Mesothelial cell of epicardium (in vitro differentiated cells): ENCODE data around the gene HMSD. TPM values are rescaled to one million over a fixed set of nuclear protein-coding genes. Genes with fewer than 3 reads are reported as not detected.

Source experiments
- DNase-seq, 2 experiments: peaks; one replicate each; pipeline ENCODE4 v3.0.0; 2021; ENCODE audit warnings: low spot score in 2 of 2; ENCODE audit not compliant: unreplicated experiment in 2 of 2
- H3K27ac Mint-ChIP-seq: 2 replicates; pipeline ENCODE4 v1.8.0; 2021; ENCODE audit warnings: mixed read lengths
- H3K27me3 Mint-ChIP-seq: 2 replicates; pipeline ENCODE4 v1.8.0; 2021; ENCODE audit warnings: low read depth, mixed read lengths
- H3K36me3 Mint-ChIP-seq: 2 replicates; pipeline ENCODE4 v1.8.0; 2021; ENCODE audit warnings: mixed read lengths
- H3K4me1 Mint-ChIP-seq: 2 replicates; pipeline ENCODE4 v1.8.0; 2021; ENCODE audit warnings: mixed read lengths
- H3K4me3 Mint-ChIP-seq: 2 replicates; pipeline ENCODE4 v1.8.0; 2021; ENCODE audit warnings: mild to moderate bottlenecking, moderate library complexity, mixed read lengths
- H3K9me3 Mint-ChIP-seq: 2 replicates; pipeline ENCODE4 v1.8.0; 2021; ENCODE audit warnings: mixed read lengths
- total RNA-seq: library from RNA; stranded (reverse); gene quantifications from 3 replicates; pipeline ENCODE4 v1.2.1, GENCODE V29; 2021
- TF ChIP-seq, protein P1 (sequence below): fragments of 200-600 bp; sonication (generic); IDR thresholded peaks from one replicate; pipeline ENCODE4 v1.5.0; 2021; ENCODE audit warnings: antibody characterized with exemption; ENCODE audit not compliant: unreplicated experiment

Gene HMSD
- total RNA-seq, 1 donor from 2014 or later = 2.7 TPM

GRCh38 chr18:63981719-63982118 is 32.6 kb downstream of the HMSD start:
- Mint-ChIP-seq H3K36me3 (no peaks in the 10 kb centered on the region), H3K4me3 (no peak overlapping the region), H3K27ac (no peak overlapping the region), H3K4me1 (peaks cover 17% of the 10 kb centered on the region), H3K27me3 (no peaks in the 10 kb centered on the region), H3K9me3 (no peaks in the 10 kb centered on the region)
- DNase-seq = no peak
- TF ChIP-seq, protein P1, sequence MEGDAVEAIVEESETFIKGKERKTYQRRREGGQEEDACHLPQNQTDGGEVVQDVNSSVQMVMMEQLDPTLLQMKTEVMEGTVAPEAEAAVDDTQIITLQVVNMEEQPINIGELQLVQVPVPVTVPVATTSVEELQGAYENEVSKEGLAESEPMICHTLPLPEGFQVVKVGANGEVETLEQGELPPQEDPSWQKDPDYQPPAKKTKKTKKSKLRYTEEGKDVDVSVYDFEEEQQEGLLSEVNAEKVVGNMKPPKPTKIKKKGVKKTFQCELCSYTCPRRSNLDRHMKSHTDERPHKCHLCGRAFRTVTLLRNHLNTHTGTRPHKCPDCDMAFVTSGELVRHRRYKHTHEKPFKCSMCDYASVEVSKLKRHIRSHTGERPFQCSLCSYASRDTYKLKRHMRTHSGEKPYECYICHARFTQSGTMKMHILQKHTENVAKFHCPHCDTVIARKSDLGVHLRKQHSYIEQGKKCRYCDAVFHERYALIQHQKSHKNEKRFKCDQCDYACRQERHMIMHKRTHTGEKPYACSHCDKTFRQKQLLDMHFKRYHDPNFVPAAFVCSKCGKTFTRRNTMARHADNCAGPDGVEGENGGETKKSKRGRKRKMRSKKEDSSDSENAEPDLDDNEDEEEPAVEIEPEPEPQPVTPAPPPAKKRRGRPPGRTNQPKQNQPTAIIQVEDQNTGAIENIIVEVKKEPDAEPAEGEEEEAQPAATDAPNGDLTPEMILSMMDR = no peak

GRCh38 chr18:63982361-63982760 is 33.3 kb downstream of the HMSD start:
- DNase-seq = no peak
- Mint-ChIP-seq H3K36me3 (no peaks in the 10 kb centered on the region), H3K27me3 (no peaks in the 10 kb centered on the region), H3K4me1 (peaks cover 17% of the 10 kb centered on the region), H3K27ac (no peak overlapping the region), H3K4me3 (no peak overlapping the region), H3K9me3 (no peaks in the 10 kb centered on the region)
- TF ChIP-seq, protein P1 = no peak

- no peaks in the 10 kb centered on the region for H3K27me3 Mint-ChIP-seq
- DNase-seq = no peak
- H3K27ac Mint-ChIP-seq = no peak overlapping the region
- no peak overlapping the region for H3K4me3 Mint-ChIP-seq
- H3K36me3 Mint-ChIP-seq = no peaks in the 10 kb centered on the region
- no peaks in the 10 kb centered on the region for H3K9me3 Mint-ChIP-seq
- TF ChIP-seq, protein P1 = no peak
- H3K4me1 Mint-ChIP-seq = peaks cover 4% of the 10 kb centered on the region
These were observed 37.8 kb downstream of the HMSD start for GRCh38 chr18:63986885-63987284.

- no peaks in the 10 kb centered on the region for H3K27me3 Mint-ChIP-seq
- TF ChIP-seq, protein P1 = no peak
These were observed 38.6 kb downstream of the HMSD start for GRCh38 chr18:63987743-63988142.

GRCh38 chr18:63992751-63993150 is 43.6 kb downstream of the HMSD start:
- Mint-ChIP-seq H3K4me1 (no peaks in the 10 kb centered on the region), H3K9me3 (peaks cover 20% of the 10 kb centered on the region), H3K27me3 (no peaks in the 10 kb centered on the region), H3K4me3 (no peak overlapping the region), H3K27ac (no peak overlapping the region), H3K36me3 (peaks cover 4% of the 10 kb centered on the region)
- TF ChIP-seq, protein P1 = no peak
- no peak for DNase-seq

More at GRCh38 chr18:63987743-63988142, 38.6 kb downstream of the HMSD start:
- Mint-ChIP-seq H3K4me3 (no peak overlapping the region), H3K36me3 (no peaks in the 10 kb centered on the region), H3K4me1 (no peaks in the 10 kb centered on the region), H3K27ac (no peak overlapping the region), H3K9me3 (no peaks in the 10 kb centered on the region)
- no peak for DNase-seq
